Thoracic aorta (tissue), 2 donors: ENCODE results near the gene GPR4. TPM values are rescaled to one million over a fixed set of nuclear protein-coding genes. Genes with fewer than 3 reads are reported as not detected.
"Not testable (repeated sequence)": the region's sequence is repeated elsewhere in the genome, so short reads cannot be mapped to it uniquely, and the experiment has no call there.

Source experiments
- ATAC-seq: fragments of 150-250 bp; one replicate; pipeline ENCODE4 v1.8.0; 2017; ENCODE audit warnings: low read depth; ENCODE audit not compliant: insufficient number of reproducible peaks, low FRiP score
- DNase-seq: peaks from one replicate; pipeline ENCODE4 v3.0.0-alpha.2; 2020; ENCODE audit warnings: low spot score
- H3K27ac ChIP-seq, 2 donors: fragments of 200-600 bp; sonication (generic); 1 replicate in 1 of 2; 2 replicates in 1 of 2; pipeline ENCODE4 v1.5.1; 2016; ENCODE audit warnings: mild to moderate bottlenecking in 2 of 2, moderate library complexity in 2 of 2
- H3K27me3 ChIP-seq: fragments of 200-600 bp; sonication (generic); replicated peaks from 2 replicates; pipeline ENCODE4 v1.6.0; 2016; ENCODE audit warnings: mild to moderate bottlenecking; ENCODE audit not compliant: insufficient read depth
- H3K36me3 ChIP-seq: fragments of 200-600 bp; sonication (generic); one replicate; pipeline ENCODE4 v1.5.1; 2016
- H3K4me1 ChIP-seq, 2 donors: fragments of 200-600 bp; sonication (generic); 1 replicate in 1 of 2; 2 replicates in 1 of 2; pipeline versions ENCODE4 v1.5.1 to v1.6.0; 2016; ENCODE audit warnings: low read depth in 2 of 2, mild to moderate bottlenecking in 1 of 2; ENCODE audit not compliant: control insufficient read depth in 1 of 2
- H3K4me3 ChIP-seq: fragments of 200-600 bp; sonication (generic); 2 replicates; pipeline ENCODE4 v1.5.1; 2016; ENCODE audit warnings: mild to moderate bottlenecking
- H3K9me3 ChIP-seq: fragments of 200-600 bp; sonication (generic); 2 replicates; pipeline ENCODE4 v1.5.1; 2016
- CTCF ChIP-seq: fragments of 200-600 bp; sonication (generic); IDR thresholded peaks from one replicate; pipeline ENCODE4 v1.5.1; 2019; ENCODE audit warnings: antibody characterized with exemption
- total RNA-seq, 2 donors: library from RNA; depleted of rRNA; stranded (reverse); fragments of >200 nt; gene quantifications; one replicate each; pipeline versions ENCODE4 v1.1.0 to v1.2.3, GENCODE V29; 2016

The GPR4 gene
- total RNA-seq, 2 donors from 2014 or later = 5.1 to 6.6 TPM

- no peaks in the 10 kb centered on the region for H3K27me3 ChIP-seq
- H3K36me3 ChIP-seq = peaks cover 29% of the 10 kb centered on the region
- ATAC-seq = no peak
- no peaks in the 10 kb centered on the region for H3K9me3 ChIP-seq
- no peak overlapping the region for H3K27ac ChIP-seq
- DNase-seq = no peak
- TF ChIP-seq CTCF = no peak
- H3K4me3 ChIP-seq = no peak overlapping the region
- no peaks in the 10 kb centered on the region for H3K4me1 ChIP-seq
Measured at GRCh38 chr19:45621976-45622503, 20.0 kb upstream of the GPR4 start.

GRCh38 chr19:45621389-45621788 is 19.4 kb upstream of the GPR4 start:
- DNase-seq (no peak), ATAC-seq (no peak)
- H3K36me3 ChIP-seq = peaks cover 29% of the 10 kb centered on the region
- H3K4me3 ChIP-seq = no peak overlapping the region
- H3K4me1 ChIP-seq = no peaks in the 10 kb centered on the region
- no peak for TF ChIP-seq CTCF
- H3K27ac ChIP-seq = no peak overlapping the region
- no peaks in the 10 kb centered on the region for H3K27me3 ChIP-seq
- H3K9me3 ChIP-seq = no peaks in the 10 kb centered on the region

- H3K27ac ChIP-seq = no peak overlapping the region
Measured at GRCh38 chr19:45616704-45617017, 14.6 kb upstream of the GPR4 start.

GRCh38 chr19:45615795-45616703 is 14.0 kb upstream of the GPR4 start:
- Histone ChIP-seq H3K9me3 (no peaks in the 10 kb centered on the region), H3K4me1 (no peaks in the 10 kb centered on the region), H3K27me3 (no peaks in the 10 kb centered on the region), H3K4me3 (no peak overlapping the region), H3K27ac (no peak overlapping the region), H3K36me3 (peaks cover 33% of the 10 kb centered on the region)
- no peak for DNase-seq
- no peak for TF ChIP-seq CTCF
- peak; percentile 81 for ATAC-seq

More at GRCh38 chr19:45616704-45617017, 14.6 kb upstream of the GPR4 start:
- Histone ChIP-seq H3K36me3 (peaks cover 33% of the 10 kb centered on the region), H3K4me3 (no peak overlapping the region), H3K4me1 (no peaks in the 10 kb centered on the region), H3K9me3 (no peaks in the 10 kb centered on the region), H3K27me3 (no peaks in the 10 kb centered on the region)
- ATAC-seq (no peak), DNase-seq (no peak)
- TF ChIP-seq CTCF = no peak

GRCh38 chr19:45615056-45615455 is 13.0 kb upstream of the GPR4 start:
- not testable (repeated sequence) for H3K4me1 ChIP-seq

More at GRCh38 chr19:45615056-45615455, 13.0 kb upstream of the GPR4 start:
- H3K36me3 ChIP-seq = peaks cover 39% of the 10 kb centered on the region
- not testable (repeated sequence) for H3K27ac ChIP-seq, DNase-seq, H3K9me3 ChIP-seq, H3K27me3 ChIP-seq, ATAC-seq, H3K4me3 ChIP-seq
